GM19023 (cell line): ENCODE measurements around the gene CDON.
"Not testable (repeated sequence)": the region's sequence is repeated elsewhere in the genome, so short reads cannot be mapped to it uniquely, and the experiment has no call there.

Source experiments
- ATAC-seq: cut with Tn5 transposase; IDR thresholded peaks from one replicate; pipeline ENCODE4 v1.9.1; 2021; ENCODE audit warnings: mild to moderate bottlenecking, moderate library complexity; ENCODE audit not compliant: unreplicated experiment

Gene CDON

GRCh38 chr11:125930076-125930450 lies 132.6 kb downstream of the CDON start:
- no peak for ATAC-seq

DNA sequence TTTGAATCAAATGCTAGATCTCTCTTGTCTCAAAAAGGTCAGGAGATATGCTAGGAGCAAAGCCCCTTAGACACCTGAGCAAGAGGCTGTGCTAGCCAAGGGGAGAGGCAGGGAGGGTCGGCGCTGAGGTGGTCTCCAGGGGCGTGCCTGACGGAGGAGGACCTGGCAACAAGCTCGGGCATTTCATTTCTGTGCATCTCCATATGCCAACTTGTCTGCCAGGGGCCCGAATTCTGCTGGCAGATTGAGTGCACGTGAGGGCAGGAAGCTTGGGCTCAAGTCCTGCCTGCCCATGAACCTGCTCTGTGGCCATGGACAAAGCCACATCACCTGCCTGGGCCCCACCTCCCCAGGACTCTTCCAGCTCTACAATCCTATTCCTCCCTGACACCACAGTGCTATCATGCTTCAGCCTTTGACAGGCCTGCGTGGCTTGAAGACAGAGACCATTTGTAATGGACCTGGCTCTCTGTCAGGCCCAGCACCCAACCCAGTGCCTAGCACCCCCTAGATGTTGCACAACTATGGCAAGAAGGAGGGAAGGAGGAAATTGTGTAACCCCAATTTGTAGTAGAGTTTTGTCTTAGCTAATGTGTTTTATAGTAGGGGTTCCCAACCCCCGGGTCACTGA lies 133.1 kb downstream of the CDON start:
- ATAC-seq, result no peak

DNA sequence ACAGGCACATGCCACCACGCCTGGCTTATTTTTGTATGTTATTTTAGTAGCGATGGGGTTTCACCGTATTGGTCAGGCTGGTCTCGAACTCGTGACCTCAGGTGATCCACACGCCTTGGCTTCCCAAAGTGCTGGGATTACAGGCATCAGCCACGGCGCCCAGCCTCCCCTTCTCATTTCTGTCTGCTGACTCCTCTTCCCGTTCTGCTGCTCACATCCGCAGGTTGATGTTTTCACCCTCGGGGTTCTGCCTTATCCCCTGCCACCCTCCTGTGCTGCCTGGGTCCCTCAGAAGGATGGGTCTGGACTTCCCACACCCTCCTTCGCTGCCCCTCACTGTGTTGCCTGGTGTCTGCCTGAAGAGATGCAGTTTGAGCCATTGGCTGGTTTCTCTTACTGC lies 136.0 kb downstream of the CDON start:
- no peak for ATAC-seq

DNA sequence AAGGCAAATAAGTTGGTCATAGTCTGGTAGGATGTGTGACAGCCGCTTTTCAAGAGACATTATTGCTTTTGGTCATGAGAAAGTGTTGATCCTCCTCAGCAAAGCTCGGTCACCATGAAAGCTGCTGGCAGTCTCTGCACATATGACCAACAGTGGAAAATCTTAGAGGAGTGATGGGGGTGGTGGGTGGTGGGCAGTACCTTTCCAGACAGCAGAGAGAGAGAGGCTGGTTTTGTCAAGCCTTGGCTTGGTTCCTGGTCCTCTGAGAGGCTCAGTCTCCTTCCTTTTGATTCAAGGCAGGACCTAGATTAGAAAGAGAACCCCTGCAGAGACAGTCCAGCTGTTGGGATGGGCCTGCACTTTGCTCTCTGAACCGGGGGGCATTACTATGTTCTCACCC lies 136.9 kb downstream of the CDON start:
- no peak for ATAC-seq

GRCh38 chr11:125925247-125925740 lies 137.4 kb downstream of the CDON start:
- ATAC-seq, result no peak

DNA sequence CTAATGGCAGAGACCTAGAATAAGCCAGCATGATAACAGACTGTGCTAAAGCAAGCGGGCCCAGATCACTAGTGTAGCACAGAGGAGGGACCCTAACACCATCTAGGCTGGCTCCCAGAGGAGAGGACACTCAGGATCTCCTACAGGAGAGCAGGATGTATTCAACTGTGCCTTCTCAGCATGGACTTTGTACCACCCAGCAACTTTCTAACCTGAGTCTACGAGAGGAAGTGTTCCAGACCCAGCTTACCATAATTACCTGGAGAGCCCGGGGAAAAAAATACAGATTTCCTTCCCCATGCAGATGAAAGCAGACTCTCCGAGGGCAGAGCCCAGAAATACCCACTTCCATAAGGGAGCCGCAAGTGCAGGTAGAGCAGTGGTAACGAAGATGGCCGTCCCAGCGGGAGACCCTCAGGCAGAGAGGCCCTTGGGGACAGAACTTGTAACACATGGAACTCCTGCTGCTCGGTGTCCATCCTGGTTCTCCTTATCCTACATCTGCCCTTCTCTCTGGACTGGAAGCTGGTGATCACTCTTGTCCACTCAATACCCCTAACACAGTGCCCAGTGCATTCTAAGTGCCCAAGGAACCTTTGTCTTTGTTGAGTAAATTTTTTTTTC lies 138.2 kb downstream of the CDON start:
- no peak for ATAC-seq

- no peak for ATAC-seq
Observed at GRCh38 chr11:125923633-125924032, 139.0 kb downstream of the CDON start.

- ATAC-seq, result no peak
Observed at GRCh38 chr11:125923012-125923579, 139.6 kb downstream of the CDON start.

DNA sequence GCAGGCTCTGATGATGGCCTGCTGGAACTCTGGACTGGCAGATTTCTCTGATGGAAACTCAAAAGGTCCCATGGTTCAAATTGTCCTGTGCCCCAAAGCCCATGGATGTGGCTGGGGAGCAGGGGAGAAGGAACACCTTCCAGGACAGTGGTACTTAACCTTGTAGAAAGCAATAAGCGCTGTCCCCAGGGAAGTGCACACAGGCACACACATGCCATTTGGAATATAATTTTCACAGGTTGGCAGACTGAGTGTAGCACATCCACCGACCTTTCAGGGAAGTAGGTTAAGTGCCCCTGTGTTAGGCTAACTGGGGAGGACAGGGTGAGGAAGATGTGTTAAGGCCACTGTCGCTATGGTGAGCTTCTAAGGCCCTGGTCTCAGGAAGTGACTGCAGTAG lies 140.5 kb downstream of the CDON start:
- ATAC-seq, result no peak

- ATAC-seq, result no peak
Observed at GRCh38 chr11:125921042-125921441, 141.6 kb downstream of the CDON start.

DNA sequence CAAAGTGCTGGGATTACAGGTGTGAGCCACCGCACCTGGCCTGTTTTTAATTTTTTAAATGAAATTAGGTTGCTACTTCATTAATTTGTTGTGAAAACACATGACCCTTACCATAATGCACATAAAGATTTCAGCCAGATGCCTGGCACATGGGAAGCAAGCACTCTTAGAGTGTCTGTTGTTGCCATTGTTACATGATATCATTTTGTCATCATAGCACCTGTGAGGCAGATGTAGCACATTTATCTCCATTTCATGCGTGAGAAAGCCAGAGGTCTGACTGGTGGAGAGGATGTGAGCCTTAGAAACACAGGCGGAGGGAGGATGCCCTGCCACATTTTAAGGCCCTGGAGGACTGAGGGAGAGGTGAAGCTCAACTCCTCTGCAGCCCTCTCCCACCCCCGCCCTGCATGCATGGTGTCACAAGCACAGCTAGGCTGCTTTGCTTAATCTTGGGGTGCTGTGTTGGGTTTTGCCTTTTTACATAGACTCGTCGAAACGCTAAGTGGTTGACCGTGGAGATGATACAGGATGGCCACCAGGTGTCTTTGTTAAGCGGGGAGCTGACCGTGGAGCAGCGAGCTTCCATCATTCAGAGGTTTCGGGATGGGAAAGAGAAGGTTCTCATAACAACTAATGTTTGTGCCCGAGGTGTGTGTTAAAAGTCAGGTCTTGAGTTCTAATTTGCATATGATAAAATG lies 144.4 kb downstream of the CDON start:
- no peak for ATAC-seq

GRCh38 chr11:125916683-125917347 lies 145.9 kb downstream of the CDON start:
- no peak for ATAC-seq

DNA sequence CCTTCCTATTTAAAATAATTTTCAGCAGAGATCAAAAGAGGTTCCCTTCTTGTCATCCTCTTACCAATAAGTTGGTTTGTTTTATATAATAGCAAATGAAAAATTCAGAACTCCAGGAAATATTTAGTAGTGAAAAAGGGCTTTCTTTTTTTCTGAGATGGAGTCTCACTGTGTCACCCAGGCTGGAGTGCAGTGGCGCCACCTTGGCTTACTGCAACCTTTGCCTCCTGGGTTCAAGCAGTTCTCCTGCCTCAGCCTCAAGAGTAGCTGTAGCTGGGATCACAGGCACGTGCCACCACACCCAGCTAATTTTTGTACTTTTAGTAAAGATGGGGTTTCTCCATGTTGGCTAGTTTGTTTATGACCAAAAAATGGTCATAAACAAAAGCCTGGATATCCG lies 148.1 kb downstream of the CDON start:
- ATAC-seq, result not testable (repeated sequence)

GRCh38 chr11:125910226-125910849 lies 152.3 kb downstream of the CDON start:
- no peak for ATAC-seq
